Epithelial cell of esophagus (primary cell): Measurements from ENCODE around the gene ENAH.

Experiments
- DNase-seq: peaks from one replicate; pipeline ENCODE4 v3.0.0; 2010; ENCODE audit warnings: low read depth
- H3K4me3 ChIP-seq: 2 replicates; pipeline ENCODE4 v1.5.1; 2011; ENCODE audit warnings: mild to moderate bottlenecking, low read length, control low read depth
- TF ChIP-seq, protein P1 (sequence below): IDR thresholded peaks from 2 replicates; pipeline ENCODE4 v1.5.1; 2011; ENCODE audit warnings: low read depth, mild to moderate bottlenecking, low read length, control low read depth, inconsistent platforms; ENCODE audit not compliant: insufficient read depth; ENCODE audit errors: missing control alignments

Gene ENAH

DNA sequence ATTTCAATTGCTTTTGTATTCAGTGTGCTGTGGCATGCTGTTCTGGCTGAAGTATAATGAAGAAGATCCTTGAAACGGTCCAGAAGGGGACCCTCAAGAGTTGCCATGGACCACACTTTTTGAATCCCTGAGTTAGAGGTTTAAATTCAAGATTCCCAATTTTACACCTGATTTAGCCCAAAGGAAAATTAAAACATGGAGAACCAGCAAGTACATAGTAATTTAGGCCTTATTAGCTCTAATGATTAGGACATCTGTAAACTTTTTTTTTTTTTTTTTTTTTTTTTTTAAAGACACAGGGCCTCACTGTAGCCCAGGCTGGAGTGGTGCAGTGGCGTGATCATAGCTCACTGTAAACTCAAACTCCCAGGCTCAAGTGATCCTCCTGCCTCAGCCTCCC lies 107.3 kb downstream of the ENAH start:
- TF ChIP-seq, protein P1, sequence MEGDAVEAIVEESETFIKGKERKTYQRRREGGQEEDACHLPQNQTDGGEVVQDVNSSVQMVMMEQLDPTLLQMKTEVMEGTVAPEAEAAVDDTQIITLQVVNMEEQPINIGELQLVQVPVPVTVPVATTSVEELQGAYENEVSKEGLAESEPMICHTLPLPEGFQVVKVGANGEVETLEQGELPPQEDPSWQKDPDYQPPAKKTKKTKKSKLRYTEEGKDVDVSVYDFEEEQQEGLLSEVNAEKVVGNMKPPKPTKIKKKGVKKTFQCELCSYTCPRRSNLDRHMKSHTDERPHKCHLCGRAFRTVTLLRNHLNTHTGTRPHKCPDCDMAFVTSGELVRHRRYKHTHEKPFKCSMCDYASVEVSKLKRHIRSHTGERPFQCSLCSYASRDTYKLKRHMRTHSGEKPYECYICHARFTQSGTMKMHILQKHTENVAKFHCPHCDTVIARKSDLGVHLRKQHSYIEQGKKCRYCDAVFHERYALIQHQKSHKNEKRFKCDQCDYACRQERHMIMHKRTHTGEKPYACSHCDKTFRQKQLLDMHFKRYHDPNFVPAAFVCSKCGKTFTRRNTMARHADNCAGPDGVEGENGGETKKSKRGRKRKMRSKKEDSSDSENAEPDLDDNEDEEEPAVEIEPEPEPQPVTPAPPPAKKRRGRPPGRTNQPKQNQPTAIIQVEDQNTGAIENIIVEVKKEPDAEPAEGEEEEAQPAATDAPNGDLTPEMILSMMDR, result no peak
- no peak for DNase-seq

DNA sequence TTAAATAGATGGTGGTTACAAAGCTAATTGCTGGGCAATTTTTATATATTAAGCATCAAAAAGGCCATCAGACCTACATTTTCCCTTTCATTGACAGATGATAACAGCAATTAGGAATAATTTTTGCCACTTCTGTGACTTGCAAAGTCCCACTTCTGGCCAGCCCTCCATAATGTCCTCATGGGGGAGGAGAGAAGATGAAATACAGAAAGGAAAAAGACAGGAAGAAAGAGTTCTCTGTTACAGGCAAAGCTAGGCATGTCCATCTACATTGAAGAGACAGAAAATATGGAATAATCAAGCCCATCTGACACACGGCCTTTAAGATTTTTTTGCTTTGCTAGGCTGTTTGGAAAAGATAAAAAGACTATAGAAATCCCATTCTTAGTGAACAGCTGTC lies 108.0 kb downstream of the ENAH start:
- no peak for DNase-seq
- TF ChIP-seq, protein P1, result no peak
- H3K4me3 ChIP-seq, result no peak overlapping the region

More for the DNA sequence above, 107.3 kb downstream of the ENAH start:
- H3K4me3 ChIP-seq, result no peak overlapping the region

DNA sequence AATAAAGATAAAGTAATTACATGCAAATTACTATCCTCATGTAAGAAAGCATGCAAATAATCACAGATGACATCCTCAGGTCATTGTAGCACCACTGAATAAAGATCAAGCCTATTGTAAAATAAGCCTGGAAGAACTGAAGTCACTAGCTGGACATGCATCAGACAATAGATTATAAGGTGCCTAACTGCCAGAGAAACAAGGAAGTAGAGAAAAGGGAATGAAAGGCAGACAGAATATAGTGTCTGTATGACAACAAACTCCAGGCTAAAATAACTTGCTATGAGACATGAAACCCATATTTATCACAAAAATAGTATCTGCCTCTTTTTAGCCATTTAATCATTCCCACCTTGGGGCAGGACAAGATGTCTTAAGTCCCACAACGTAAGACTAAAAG lies 108.7 kb downstream of the ENAH start:
- no peak for DNase-seq
- TF ChIP-seq, protein P1, result no peak

DNA sequence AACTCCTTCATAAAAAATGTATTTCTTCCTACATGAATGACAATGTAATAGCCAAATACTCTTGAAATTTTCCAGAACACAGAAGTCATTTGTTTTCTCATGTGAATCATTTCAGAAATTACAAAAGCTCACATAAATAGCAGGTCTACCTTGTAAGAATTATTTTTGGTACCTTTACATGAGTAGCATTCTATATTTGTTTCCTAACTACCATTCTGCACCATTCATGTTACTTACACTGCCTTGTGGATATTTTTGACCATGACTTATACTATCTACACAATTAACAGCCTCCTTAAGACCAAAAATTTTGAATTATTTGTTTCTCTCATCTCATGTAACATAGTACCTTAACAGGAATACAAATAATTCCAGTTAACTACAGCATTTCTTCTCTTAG lies 109.6 kb downstream of the ENAH start:
- no peak overlapping the region for H3K4me3 ChIP-seq
- DNase-seq, result no peak
- TF ChIP-seq, protein P1, result no peak

More for the DNA sequence above, 108.7 kb downstream of the ENAH start:
- no peak overlapping the region for H3K4me3 ChIP-seq

DNA sequence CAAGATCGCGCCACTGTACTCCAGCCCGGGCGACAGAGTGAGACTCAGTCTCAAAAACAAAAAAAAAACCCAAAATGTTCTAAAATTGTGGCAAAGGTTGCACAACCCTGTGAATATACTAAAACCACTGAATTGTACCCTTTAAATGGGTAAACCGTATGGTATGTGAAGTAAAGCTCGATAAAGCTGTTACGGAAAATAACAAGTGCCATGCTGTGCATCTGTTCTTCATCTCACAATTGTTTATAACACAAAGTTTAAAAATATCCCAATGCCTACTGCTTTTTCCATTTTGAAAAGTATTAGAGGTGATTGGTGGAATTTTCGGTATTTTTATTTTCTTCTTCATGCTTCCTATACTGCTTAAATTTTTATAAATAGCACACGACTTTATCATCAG lies 111.5 kb downstream of the ENAH start:
- no peak overlapping the region for H3K4me3 ChIP-seq
- DNase-seq, result no peak
- TF ChIP-seq, protein P1, result no peak

DNA sequence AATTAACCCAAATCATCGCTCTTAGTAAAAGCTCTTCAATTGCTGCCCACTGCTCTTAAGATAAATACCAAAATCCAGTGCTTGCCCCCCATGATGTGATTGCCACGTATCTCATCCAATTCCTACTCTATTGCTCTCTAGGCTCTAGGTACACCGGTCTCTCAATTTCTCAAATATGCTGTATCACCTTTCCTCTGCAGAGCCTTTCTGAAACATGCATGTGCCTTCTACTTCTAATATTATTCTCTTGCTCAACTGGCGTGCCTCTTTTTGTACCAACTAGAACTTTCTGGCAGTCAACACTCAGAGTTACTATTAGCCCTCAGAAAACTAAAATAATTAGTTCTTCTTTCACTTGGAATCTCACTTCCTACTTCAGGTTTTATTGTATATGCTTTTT lies 113.3 kb downstream of the ENAH start:
- no peak for DNase-seq
- TF ChIP-seq, protein P1, result no peak
- H3K4me3 ChIP-seq, result no peak overlapping the region

DNA sequence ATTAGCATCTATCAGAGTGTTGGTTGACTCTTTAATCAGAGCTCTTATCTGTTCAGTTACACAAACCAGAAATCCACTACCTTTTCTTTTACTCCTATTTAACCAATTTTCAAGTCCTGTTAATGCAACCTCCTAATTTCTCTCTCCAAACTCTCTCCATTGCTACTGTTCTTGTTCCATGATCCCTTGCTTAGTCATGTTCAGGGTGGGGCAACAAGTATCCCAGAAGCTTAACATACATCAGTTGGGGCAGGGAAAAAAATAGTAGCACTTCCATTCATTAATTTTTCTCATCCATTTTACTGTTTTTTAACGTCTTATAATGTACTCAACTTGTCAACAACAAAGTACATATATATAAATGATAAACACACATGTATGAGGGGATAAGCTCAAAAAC lies 113.9 kb downstream of the ENAH start:
- no peak overlapping the region for H3K4me3 ChIP-seq
- DNase-seq, result peak; percentile 62
- TF ChIP-seq, protein P1, result no peak
